ENCODE results near the gene WDR48.

- TF ChIP-seq CTCF (IDR thresholded peaks at IDR 0.05) (no peak), POLR2A (IDR thresholded peaks at IDR 0.05) (no peak), POLR2AphosphoS5 (IDR thresholded peaks at IDR 0.05) (no peak)
Observed at GRCh38 chr3:39056151-39056550, 4.3 kb downstream of the WDR48 start.
